GM12872 (cell line): ENCODE results near the gene KIR3DL2.
A peak's percentile ranks its signal among the peaks of the same experiment; 100 is the strongest.

Experiments
- TF ChIP-seq, protein P1 (sequence below): IDR thresholded peaks from 3 replicates; pipeline ENCODE4 v1.5.1; 2011; ENCODE audit warnings: low read depth, mild to moderate bottlenecking, low read length, moderate library complexity; ENCODE audit not compliant: insufficient read depth

Gene KIR3DL2

GRCh38 chr19:54877471-54877870 is 27.2 kb downstream of the KIR3DL2 start:
- TF ChIP-seq, protein P1, sequence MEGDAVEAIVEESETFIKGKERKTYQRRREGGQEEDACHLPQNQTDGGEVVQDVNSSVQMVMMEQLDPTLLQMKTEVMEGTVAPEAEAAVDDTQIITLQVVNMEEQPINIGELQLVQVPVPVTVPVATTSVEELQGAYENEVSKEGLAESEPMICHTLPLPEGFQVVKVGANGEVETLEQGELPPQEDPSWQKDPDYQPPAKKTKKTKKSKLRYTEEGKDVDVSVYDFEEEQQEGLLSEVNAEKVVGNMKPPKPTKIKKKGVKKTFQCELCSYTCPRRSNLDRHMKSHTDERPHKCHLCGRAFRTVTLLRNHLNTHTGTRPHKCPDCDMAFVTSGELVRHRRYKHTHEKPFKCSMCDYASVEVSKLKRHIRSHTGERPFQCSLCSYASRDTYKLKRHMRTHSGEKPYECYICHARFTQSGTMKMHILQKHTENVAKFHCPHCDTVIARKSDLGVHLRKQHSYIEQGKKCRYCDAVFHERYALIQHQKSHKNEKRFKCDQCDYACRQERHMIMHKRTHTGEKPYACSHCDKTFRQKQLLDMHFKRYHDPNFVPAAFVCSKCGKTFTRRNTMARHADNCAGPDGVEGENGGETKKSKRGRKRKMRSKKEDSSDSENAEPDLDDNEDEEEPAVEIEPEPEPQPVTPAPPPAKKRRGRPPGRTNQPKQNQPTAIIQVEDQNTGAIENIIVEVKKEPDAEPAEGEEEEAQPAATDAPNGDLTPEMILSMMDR = no peak

GRCh38 chr19:54881884-54882283 is 31.6 kb downstream of the KIR3DL2 start:
- TF ChIP-seq, protein P1 = no peak

DNA sequence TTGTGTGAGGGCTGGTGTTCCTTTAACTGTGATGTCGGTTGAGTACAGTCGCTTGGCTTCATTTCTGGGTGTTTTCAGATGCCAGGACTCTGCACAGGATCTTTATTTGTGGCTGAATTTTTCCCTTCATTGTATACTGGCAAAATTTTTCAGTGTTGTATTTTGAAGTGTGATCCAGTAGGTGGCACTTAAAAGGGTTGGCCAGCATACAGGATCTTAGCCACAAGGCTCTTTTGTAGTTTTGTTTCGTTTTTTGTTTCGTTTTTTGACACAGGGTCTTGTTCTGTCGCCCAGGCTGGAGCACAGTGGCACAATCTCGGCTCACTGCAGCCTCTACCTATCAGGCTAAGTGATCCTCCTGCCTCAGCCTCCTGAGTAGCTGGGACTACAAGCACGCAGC is 32.5 kb downstream of the KIR3DL2 start:
- TF ChIP-seq, protein P1 = peak; percentile 52

- TF ChIP-seq, protein P1 = no peak
These were observed 33.0 kb downstream of the KIR3DL2 start for GRCh38 chr19:54883228-54883627.

DNA sequence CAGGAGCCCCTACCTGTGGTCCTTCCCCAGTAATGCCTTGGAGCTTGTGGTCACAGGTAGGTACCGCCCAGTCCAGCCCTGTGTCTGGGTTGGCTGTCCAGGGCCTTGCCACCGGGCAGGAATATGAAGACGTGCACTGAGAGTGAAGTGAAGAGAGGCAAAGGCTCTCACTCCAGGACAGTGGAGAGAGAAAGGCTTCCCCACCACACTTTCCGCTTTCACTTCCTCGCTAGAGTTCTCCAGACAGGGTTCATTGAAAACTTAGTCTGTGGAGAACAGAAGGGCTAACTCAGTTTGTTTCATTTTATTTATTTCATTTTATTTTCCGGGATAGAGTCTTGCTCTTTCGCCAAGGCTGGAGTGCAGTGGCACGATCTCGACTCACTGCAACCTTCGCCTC is 38.0 kb downstream of the KIR3DL2 start:
- TF ChIP-seq, protein P1 = no peak

DNA sequence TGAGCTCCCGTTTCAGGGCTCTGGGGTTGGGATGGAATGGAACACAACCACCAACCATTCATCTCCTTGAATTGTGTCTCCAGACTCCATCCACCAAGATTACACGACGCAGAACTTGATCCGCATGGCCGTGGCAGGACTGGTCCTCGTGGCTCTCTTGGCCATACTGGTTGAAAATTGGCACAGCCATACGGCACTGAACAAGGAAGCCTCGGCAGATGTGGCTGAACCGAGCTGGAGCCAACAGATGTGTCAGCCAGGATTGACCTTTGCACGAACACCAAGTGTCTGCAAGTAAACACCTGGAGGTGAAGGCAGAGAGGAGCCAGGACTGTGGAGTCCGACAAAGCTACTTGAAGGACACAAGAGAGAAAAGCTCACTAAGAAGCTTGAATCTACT is 39.3 kb downstream of the KIR3DL2 start:
- TF ChIP-seq, protein P1 = no peak

GRCh38 chr19:54893406-54893805 is 43.2 kb downstream of the KIR3DL2 start:
- TF ChIP-seq, protein P1 = no peak

DNA sequence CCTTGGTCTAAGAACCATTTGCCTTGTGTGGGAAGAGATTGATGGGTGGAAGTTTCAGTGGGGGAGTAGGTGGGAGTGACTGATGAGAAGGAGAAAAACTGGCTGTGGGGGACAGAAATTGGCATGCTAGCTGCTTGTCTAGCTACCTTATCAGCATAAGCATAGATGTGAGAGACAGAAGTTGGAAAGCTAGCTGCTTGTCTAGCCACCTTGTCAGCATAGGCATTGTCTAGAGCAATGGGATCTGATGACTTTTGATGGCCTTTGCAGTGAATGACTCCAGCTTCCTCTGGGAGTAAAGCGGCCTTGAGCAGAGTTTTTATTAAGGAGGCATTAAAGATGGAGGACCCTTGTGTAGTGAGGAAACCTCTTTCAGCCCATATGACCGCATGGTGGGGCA is 45.8 kb downstream of the KIR3DL2 start:
- TF ChIP-seq, protein P1 = no peak
